Measurements from ENCODE around the gene ATG16L2.
A peak's percentile ranks its signal among the peaks of the same experiment; 100 is the strongest.
"Not testable (repeated sequence)": the region's sequence is repeated elsewhere in the genome, so short reads cannot be mapped to it uniquely, and the experiment has no call there.

Gene ATG16L2

DNA sequence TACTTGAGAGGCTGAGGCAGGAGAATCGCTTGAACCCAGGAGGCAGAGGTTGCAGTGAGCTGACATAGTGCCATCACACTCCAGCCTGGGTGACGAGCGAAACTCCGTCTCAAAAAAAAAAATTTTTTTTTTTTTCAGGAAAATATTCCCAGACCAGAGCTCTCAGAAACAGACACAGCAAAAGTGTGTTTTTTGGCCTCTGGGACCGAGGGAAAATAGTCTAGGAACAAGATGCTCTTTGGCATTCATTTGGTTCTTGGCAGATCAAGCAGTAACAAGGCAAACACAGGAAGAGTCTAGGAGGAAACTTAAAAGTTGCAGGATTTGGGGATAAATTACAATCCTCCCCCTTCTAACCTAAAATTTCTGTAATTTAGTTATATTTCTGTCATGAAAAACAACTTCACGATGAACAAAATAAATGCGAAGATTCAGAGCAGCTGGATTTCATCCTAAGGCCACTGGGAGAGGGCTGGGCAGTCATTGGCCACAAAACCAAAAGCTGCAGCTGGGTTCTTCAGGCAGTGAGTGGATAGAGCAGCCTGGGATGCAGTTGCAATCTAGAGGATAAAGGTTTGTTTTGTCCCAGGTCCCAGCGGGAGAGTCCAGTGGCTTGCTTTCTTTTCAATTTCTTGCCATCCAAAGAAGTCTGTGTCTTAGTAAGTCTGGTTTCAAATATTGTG lies 19.7 kb downstream of the ATG16L2 start:
- Mint-ChIP-seq H3K27me3 (no peaks in the 10 kb centered on the region), H3K9me3 (no peaks in the 10 kb centered on the region), H3K27ac (peak overlapping the region; percentile 54 to 91), H3K4me3 (no peak overlapping the region), H3K4me1 (peaks cover 22% of the 10 kb centered on the region)
- no peak for DNase-seq
- ATAC-seq, result no peak

DNA sequence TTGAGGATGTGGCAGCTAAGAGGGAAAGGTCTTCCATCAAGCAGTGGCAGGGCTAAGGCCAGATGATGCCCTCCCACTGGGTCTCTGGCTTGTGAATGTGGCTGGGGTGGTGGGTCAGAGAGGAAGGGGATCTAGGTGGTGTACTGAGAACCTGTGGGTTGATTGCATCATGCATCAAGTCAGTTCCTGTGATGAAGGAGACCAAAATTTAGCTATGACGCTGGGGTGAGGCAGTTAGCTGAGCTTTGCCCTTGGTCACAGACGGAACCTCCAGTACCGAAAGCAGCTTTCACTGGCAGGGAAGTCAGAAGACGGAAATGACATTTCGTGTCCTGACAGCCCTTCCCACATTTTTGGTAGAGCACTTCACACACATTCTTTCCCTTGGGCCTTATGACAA lies 20.7 kb downstream of the ATG16L2 start:
- peak overlapping the region; percentile 90 to 91 for H3K27ac Mint-ChIP-seq
- H3K9me3 Mint-ChIP-seq, result no peaks in the 10 kb centered on the region
- no peak overlapping the region for H3K4me3 Mint-ChIP-seq
- ATAC-seq (peak; percentile 65), DNase-seq (peak in 1 of 2 donors; percentile 18)
- no peaks in the 10 kb centered on the region for H3K27me3 Mint-ChIP-seq
- peaks cover 22% of the 10 kb centered on the region for H3K4me1 Mint-ChIP-seq

DNA sequence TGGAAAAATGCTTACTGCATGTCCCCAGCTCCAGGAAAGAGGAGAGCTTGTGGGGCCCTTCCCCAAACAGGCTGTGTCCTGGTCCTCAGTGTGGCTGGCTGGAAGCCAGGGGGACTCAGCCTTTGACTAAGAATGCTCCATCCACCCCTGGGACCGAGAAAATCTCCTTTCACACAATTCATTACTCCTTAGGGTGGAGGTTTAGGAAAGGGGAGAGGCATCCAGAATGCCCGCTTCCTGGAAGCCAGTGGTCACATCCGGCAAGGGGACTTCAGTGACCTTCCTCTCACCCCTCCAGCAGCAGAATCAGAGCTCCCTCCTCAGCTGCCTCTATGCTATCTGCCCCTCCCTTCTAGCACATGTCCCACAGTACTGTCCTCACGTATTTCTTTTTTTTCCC lies 21.9 kb downstream of the ATG16L2 start:
- DNase-seq (no peak), ATAC-seq (no peak)
- H3K4me1 Mint-ChIP-seq, result peaks cover 22% of the 10 kb centered on the region
- no peak overlapping the region for H3K4me3 Mint-ChIP-seq
- no peaks in the 10 kb centered on the region for H3K27me3 Mint-ChIP-seq
- H3K27ac Mint-ChIP-seq, result no peak overlapping the region
- no peaks in the 10 kb centered on the region for H3K9me3 Mint-ChIP-seq

DNA sequence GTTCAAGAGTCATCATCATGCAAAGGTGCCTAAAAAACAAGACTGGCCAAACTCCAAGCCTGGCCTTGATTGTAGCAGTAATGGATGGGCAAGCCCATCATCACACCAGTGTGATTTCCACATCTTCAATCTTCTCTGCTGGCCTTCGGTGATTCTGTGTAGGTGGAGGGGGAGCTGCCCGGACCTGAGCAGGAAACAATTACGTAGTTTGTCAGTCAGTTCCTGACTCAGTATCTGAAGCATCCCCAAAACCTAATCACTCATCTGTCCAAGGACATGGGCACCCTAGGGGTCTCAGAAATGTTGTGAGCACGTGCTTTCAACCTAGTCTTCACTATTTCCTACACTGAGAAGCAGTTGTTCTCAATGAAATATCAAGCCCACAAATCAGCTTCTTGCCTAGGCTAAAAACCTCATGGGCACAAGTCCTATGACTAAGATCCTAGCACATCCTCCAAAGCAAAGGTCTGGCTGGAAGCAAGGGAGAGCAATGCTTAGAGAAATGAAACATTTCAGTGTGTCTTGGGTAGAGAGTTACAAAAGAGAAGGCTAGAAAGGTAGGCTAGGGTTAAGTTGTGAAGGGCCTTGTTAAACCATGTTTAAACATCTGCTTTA lies 24.6 kb downstream of the ATG16L2 start:
- no peak for DNase-seq
- ATAC-seq, result no peak
- Mint-ChIP-seq H3K9me3 (no peaks in the 10 kb centered on the region), H3K4me1 (peaks cover 16% of the 10 kb centered on the region), H3K27ac (peak overlapping the region in 1 of 2 donors; percentile 3), H3K27me3 (no peaks in the 10 kb centered on the region), H3K4me3 (no peak overlapping the region)

DNA sequence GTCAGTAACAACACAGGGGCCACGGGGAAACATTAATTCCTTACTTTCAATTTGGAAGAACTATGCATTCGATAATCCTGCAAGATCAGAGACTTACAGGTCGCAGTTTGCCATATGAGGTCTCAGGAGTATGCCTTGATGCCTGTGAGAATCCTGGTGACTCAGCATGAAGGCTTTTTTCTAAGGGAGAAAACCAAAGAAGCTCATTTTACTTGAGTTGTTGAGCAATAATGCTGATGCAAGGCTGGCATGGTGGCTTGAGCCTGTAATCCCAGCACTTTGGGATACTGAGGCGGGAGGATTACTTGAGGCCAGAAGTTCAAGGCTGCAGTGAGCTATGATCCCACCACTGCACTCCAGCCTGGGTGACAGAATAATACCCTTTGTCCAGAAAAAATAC lies 26.6 kb downstream of the ATG16L2 start:
- ATAC-seq (no peak), DNase-seq (no peak)
- Mint-ChIP-seq H3K9me3 (no peaks in the 10 kb centered on the region), H3K27ac (peak overlapping the region in 1 of 2 donors; percentile 13), H3K4me3 (no peak overlapping the region), H3K4me1 (no peaks in the 10 kb centered on the region), H3K27me3 (no peaks in the 10 kb centered on the region)

DNA sequence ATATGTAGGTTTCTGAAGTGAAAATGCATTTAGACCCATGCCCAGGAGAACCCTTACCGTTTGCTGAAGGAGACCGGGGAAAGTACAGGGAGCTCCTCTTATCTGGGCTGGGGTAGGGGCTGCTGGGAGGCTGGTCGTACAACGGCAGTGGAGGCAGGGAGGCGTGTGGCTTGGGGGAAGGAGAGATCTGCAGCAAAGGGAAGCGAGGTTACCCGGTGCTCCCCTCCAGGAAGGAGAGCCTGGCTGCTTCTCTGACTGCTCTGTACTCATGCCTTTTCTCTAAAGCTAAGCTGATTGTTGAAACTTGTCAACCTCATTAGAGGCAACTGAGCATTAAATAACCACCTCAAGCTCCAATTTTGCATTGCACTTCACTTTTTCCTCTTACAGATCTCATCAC lies 27.2 kb downstream of the ATG16L2 start:
- H3K4me3 Mint-ChIP-seq, result no peak overlapping the region
- H3K27me3 Mint-ChIP-seq, result no peaks in the 10 kb centered on the region
- no peaks in the 10 kb centered on the region for H3K9me3 Mint-ChIP-seq
- H3K4me1 Mint-ChIP-seq, result no peaks in the 10 kb centered on the region
- ATAC-seq, result no peak
- DNase-seq, result no peak
- H3K27ac Mint-ChIP-seq, result no peak overlapping the region

DNA sequence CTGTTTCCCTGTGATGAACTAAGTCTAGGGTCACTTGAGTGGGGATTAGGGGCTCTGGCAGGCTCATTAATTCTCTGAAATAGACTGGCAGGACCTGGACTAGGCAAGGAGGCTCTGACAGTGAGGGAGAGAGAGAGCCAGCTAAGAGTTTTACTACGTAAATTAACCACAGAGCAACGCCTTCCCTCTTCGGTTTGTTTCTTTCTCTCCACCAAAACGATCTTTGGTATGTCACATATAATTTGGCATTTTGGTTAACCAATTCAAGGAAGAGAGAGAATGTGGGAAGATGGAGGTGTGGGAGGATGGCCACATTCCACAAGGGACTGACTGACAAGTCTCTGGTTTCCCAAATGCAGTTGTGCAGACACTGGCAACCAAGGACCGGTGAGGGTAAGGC lies 27.9 kb downstream of the ATG16L2 start:
- Mint-ChIP-seq H3K4me1 (no peaks in the 10 kb centered on the region), H3K27me3 (no peaks in the 10 kb centered on the region), H3K9me3 (no peaks in the 10 kb centered on the region), H3K4me3 (no peak overlapping the region), H3K27ac (peak overlapping the region in 1 of 2 donors; percentile 9)
- ATAC-seq (no peak), DNase-seq (no peak)

DNA sequence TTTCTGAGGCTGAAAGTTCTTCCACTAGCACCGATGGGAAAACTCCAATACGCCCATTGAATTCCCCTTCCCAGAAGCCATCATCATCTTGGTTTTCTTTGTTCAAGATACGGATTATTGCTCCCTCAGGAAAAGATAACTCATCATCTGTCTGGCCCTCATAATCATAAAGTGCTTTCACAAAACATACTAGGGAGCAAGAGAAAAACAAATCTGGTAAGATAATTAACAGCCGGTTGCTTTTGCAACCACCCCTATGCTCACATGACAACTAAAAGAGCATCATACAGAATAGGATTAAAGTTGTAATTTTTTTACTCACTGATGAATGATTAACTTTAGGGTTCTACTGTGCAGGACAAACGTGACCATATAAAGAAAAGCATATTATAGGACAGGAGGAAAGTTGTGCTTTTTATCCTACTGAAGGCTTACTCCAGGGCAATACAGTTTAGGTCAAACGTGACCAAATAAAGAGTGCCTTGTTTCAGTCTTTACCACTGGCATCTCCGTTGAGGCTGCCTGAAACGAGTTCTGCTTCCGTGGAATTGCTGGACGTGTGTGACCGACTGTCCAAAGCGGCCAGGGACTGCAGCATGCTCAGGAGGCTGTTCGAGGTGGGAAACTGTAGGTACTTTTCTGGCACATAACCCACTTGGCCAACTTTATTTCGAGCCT lies 28.6 kb downstream of the ATG16L2 start:
- H3K9me3 Mint-ChIP-seq, result no peaks in the 10 kb centered on the region
- H3K27me3 Mint-ChIP-seq, result no peaks in the 10 kb centered on the region
- H3K27ac Mint-ChIP-seq, result no peak overlapping the region
- DNase-seq (no peak), ATAC-seq (no peak)
- no peaks in the 10 kb centered on the region for H3K4me1 Mint-ChIP-seq
- no peak overlapping the region for H3K4me3 Mint-ChIP-seq

DNA sequence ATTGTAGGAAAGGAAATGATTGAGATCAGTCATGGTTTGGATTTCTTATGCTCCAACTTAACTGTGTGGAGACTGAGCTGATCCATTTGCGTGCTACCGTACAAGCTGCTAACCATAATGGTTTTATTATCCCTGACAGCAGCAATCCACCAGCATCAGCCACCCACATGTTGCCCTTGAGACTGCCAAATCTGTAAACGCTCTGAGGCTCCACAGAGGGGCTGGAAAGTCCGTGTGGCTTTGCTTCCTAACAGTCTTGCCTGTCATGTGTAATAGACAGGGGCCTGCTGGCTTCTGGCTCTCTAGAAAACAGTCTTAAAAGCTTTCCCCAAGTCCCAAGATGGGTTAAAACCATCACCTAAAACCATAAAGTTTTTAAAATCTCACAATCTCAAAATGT lies 30.1 kb downstream of the ATG16L2 start:
- no peaks in the 10 kb centered on the region for H3K27me3 Mint-ChIP-seq
- H3K4me1 Mint-ChIP-seq, result no peaks in the 10 kb centered on the region
- no peak overlapping the region for H3K27ac Mint-ChIP-seq
- H3K9me3 Mint-ChIP-seq, result no peaks in the 10 kb centered on the region
- ATAC-seq (no peak), DNase-seq (no peak)
- H3K4me3 Mint-ChIP-seq, result no peak overlapping the region

DNA sequence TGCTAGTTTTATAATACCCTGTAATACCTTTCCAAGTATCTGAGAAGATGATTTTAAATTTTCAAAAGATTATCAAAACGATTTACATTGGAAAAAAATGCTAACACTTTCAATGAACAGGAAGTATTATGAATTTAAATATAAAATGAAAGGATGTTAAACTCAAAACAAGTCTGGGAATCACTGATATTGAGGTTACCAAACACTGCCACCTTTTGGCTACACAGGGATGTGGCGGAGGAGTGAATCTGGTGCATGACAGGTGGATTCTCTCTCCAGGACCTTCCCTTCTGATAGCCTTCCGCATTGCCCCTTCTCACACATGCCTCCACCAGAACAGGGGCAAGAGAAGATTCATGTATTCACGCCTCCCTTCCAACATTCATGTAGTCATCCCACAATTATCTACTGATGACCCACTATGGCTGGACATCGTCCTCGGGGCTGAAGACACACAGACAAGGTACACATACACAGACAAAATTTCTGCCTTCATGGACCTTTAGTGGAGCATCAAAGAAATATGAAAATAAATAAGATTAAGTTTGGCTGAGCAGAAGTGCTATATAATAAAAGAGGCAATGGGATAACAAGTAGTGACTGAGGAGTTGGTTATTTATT lies 34.7 kb downstream of the ATG16L2 start:
- ATAC-seq, result no peak
- Mint-ChIP-seq H3K27me3 (no peaks in the 10 kb centered on the region), H3K27ac (no peak overlapping the region), H3K4me3 (no peak overlapping the region), H3K4me1 (no peaks in the 10 kb centered on the region), H3K9me3 (no peaks in the 10 kb centered on the region)
- DNase-seq, result no peak

DNA sequence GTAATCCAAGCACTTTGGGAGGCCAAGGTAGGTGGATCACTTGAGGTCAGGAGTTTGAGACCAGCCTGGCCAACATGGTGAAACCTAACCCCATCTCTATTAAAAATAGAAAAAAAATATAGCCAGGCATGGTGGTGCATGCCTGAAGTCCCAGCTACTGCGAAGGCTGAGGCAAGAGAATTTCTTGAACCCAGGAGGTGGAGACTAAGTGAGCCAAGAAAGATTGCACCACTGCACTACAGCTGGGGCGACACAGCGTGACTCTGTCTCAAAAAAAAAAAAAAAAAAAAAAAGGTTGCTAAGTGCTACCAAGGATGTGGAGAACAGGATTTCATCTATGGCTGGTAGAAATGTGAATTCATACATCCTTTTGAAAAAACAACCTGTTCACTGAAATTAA lies 36.6 kb downstream of the ATG16L2 start:
- H3K27me3 Mint-ChIP-seq, result no peaks in the 10 kb centered on the region
- no peak for DNase-seq
- H3K9me3 Mint-ChIP-seq, result no peaks in the 10 kb centered on the region
- no peaks in the 10 kb centered on the region for H3K4me1 Mint-ChIP-seq
- peak overlapping the region in 1 of 2 donors; percentile 15 for H3K27ac Mint-ChIP-seq
- H3K4me3 Mint-ChIP-seq, result no peak overlapping the region
- no peak for ATAC-seq

DNA sequence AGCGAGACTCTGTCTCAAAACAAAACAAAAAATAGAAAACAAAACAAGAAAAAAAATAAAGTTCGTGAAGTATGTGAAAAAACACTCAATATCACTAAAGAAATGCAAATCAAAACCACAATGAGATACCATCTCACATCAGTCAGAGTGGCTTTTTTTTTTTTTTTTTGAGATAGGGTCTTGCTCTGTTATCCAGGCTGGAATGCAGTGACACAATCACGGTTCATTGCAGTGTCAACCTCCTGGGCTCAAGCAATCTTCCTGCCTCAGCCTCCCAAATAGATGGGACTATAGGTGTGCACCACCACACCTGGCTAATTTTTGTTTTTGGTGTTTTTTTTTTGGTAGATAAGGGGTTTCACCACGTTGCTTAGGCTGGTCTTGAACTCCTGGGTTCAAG lies 37.5 kb downstream of the ATG16L2 start:
- Mint-ChIP-seq H3K4me3 (no peak overlapping the region), H3K27ac (no peak overlapping the region), H3K9me3 (no peaks in the 10 kb centered on the region), H3K27me3 (no peaks in the 10 kb centered on the region), H3K4me1 (no peaks in the 10 kb centered on the region)
- ATAC-seq, result no peak
- no peak for DNase-seq

DNA sequence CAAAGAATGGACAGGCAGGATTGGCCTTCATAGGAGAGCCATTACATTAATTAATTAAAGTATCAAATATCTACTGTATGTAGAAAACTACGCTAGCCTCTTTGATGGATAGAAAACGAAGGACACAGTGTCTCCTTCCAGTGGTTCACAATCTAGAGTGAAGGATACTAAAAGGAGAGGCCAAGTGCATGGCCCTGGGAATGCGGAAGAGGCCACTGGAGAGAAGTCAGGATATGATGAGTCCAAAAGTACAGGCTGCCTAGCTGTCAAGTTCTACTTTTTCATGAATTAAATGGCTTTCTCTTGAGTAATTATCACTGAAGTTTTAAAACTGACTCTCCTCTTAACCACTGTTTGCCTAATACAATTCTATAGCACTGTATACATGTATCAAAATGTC lies 41.9 kb downstream of the ATG16L2 start:
- DNase-seq (no peak), ATAC-seq (no peak)
- no peaks in the 10 kb centered on the region for H3K9me3 Mint-ChIP-seq
- H3K27ac Mint-ChIP-seq, result no peak overlapping the region
- no peak overlapping the region for H3K4me3 Mint-ChIP-seq
- no peaks in the 10 kb centered on the region for H3K4me1 Mint-ChIP-seq
- H3K27me3 Mint-ChIP-seq, result no peaks in the 10 kb centered on the region

DNA sequence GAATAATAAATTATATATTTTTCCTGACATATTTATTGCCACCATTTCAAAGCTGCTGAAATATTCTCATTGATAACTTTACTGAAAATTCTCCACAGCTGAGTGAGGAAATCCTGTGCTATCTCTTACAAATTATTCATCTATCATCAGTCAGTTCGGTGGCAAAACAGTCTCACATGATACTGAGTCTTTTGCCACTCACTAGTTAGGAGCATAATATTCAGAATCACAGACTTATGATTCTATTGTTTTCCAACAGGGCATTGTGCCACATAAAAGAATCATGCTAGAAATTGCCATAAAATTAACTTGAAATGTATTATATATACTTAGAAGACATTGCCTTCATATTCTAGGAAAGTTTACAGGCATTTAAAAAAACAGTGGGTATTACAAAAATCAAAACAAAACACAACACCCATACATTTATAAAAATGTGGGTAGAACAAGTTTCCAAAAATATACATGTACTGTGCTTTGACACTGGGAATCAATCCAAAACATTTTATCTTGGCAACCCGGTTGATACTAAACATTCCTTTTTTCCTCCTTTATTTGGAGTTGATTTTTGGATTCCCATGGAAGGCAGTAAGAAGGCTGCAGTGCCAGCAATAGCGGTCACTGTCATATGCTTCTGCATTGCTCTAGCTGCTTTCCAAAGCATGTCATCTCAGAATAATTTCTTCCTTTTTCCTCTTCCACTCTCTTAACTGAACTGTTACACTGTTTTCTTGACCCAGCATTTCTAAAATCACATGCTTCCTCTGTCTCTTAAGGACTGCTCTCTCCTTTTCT lies 42.5 kb downstream of the ATG16L2 start:
- Mint-ChIP-seq H3K9me3 (no peaks in the 10 kb centered on the region), H3K4me3 (no peak overlapping the region), H3K4me1 (no peaks in the 10 kb centered on the region), H3K27ac (no peak overlapping the region), H3K27me3 (no peaks in the 10 kb centered on the region)
- no peak for DNase-seq
- no peak for ATAC-seq

DNA sequence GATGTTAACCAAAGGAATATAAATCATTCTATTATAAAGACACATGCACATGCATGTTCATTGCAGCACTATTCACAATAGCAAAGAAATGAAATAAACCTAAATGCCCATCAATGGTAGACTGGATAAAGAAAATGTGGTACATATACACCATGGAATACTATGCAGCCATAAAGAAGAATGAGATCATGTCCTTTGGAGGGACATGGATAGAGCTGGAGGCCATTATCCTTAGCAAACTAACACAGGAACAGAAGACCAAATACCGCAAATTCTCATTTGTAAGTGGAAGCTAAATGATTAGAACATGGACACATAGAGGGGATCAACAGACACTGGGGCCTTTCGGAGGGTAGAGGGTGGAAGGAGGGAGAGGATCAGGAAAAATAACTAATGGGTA lies 44.1 kb downstream of the ATG16L2 start:
- not testable (repeated sequence) for DNase-seq, ATAC-seq, H3K4me1 Mint-ChIP-seq, H3K27me3 Mint-ChIP-seq, H3K9me3 Mint-ChIP-seq, H3K4me3 Mint-ChIP-seq, H3K27ac Mint-ChIP-seq
